ENCODE data around the gene PLAAT2.
A peak's percentile ranks its signal among the peaks of the same experiment; 100 is the strongest.
"Not testable (repeated sequence)": the region's sequence is repeated elsewhere in the genome, so short reads cannot be mapped to it uniquely, and the experiment has no call there.

The PLAAT2 gene

DNA sequence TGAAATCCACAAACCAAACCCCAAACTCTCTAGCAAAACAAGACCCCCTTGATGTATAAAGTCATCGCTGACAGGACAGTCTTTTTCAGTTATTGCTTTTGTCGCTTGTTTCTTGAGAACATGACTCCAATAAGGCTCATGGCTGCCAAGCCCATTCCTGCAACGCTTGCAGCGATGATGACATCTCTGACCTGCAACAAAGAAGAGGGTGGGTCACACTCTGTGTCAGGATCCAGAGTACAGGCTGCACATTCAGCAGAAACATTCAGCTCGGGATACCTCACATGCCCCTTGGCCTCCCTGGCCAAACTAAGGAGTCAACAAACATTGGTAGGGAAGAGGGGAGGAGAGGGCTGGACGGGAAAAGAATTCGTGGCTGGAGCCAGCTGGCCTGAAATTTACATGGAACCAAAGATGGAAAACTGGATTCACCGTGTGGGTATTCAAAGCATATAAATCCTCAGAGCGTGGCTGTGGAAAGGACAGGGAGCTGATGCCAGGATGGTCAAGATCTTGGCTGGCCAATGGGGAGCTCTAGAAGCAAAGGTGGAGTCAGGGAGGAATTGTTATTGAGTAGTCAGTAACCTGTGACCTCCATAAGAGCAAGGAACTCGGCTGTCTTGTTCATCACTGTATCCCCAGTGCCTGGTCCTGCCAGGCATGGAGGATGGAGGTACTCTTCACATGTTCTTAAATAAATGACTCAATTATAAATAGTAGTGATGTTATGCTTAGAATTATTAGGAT is 11.8 kb upstream of the PLAAT2 start:
- DNase-seq: no peak

DNA sequence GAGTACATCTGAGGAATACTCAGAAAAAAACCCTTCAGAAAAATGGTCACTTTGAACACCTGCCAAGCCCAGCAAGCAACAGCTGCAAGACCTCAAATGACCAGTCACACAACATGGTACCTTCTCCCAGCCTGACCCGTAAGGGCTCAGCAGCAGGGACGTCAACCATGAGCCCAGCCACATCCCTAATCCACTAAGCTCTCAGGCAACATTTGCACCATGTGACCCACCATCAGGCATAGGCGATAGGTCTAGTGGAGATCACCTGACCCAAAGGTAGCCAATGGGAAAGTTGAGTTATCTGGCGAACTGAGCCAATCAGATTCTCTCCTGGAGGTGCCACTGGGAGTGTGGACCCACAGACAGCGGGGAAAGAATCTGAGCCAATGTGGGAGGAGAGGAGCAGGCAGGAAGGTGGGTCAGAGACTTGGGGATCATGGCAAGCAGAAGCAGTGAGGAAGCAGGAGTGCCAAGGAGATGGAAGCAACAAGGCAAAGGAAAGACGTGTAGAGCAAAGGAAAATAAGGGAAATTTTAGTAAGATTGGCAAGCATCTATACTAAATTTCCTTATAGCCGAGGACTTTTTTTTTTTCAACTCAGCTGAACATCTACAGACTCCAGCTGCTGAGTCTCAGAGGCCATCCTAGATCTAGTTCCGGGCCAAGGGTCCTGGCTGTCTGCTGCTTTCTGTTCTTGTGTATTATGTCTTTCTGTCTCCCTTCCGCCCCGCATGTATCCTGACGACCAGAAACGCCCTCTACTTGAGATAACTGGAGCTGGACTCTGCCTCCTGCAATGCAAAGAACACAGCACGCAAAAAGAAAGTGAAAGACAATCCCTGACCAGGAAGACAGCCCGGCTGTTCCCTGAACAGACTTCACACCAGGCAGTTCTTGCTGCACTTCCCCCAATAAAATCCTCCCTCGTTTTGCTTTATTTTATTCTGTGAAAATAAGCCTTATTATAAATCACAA is 11.0 kb upstream of the PLAAT2 start:
- DNase-seq: peak; percentile 79 to 82

DNA sequence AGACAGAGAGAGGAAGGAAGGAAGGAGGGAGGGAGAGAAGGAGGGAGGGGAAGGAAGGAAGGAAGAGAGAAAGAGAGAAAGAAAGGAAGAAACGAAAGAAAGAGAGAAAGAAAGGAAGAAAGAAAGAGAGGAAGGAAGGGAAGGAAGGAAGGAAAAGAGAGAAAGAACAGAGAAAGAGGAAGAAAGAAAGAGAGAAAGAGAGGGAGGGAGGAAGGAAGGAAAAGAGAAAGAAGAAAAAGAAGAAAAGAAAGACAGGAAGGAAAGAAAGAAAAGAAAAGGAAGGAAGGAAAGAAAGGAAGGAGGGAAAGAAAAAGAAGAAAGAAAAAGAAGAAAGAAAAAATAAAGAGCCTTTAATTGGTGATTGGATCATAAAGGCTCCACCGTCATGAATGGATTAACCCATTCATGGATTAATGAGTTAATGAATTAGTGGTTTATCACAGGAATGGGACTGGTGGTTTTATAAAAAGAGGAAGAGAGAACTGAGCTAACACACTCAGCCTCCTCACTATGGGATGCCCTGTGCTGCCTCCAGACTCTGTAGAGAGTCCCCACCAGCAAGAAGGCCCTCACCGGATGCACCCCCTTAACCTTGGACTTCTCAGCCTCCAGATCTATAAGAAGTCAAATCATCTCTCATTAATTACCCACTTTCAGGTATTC is 9.0 kb upstream of the PLAAT2 start:
- peak; percentile 50 to 62 for DNase-seq

DNA sequence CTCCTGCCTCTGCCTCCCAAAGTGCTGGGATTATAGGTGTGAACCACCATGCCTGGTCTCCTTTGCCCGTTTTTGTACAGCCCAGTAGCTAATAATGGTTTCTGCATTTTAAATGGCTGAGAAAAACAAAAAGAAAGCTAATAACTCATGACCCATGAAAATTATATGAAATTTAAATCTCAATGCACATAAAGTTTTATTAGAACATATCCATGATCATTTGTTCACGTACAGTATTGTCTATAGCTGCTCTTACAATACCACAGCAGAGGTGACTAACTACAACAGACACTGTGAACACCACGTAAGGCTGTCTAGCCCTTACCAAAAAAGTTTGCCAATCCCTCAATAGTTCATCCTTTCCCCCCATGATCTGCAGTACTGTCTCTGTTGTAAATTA is 6.4 kb upstream of the PLAAT2 start:
- DNase-seq: no peak

- DNase-seq: no peak
Measured at GRCh38 chr11:63567044-63567840, 4.1 kb upstream of the PLAAT2 start.

DNA sequence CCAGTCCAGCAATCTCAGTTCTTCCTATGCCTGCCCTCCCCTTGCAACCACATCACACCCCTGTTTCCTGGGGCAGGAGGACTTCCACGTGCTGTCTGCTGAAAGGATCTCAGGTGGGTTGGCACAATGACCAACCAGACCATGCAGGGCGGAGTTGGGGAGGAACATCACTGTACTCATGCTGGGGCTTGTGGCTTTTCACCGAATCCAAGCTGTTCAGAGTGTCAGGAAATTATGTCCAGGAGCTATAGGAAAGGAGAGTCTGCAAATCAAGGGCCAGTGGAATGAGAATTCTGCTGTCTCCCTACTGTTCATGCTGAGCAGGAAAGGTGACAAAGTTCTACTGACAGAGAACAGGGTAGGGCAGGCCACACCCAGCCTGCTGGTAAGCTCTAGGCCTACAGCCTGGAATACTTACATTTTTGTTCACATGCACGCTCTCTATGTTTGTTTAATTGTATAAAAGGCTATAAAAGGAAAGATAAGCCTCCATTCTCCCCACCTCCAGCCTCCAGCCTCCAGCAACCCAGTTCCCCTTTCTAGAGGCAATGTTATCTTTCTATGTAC is 1.7 kb upstream of the PLAAT2 start:
- no peak for DNase-seq

GRCh38 chr11:63564056-63564774 is 1.0 kb upstream of the PLAAT2 start:
- no peak for DNase-seq

DNA sequence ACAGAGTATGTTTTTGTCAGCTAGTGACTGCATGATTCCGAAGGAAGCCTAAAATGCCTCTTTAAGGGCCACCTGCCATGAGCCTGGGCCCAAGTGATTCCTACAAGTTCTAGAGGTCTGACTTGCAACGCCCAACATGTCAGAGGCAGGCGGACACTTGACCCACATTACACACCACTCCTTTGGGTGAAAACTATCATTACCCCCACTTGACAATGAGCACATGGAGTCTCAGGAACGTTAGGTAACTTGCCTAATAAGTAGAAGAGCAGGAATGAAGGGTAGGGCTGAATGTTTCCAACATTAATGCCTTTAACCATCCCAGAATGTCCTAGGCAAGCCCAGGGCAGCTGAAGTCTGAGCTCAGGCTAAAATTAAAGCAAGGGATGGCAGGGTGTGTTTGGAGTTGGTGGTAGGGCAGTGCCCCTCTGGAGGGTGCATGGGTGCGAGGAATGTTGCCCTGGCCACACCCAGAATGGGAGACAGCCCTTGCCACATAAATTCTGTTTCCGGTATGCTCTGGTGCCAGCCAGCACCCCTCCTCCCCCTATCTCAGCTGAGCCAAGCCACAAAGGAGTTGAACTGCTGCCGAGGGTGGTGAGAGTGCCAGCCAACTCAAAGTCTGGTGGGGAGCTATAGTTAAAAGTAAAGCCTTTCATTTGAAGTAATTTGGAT is 2.5 kb downstream of the PLAAT2 start:
- DNase-seq: no peak

DNA sequence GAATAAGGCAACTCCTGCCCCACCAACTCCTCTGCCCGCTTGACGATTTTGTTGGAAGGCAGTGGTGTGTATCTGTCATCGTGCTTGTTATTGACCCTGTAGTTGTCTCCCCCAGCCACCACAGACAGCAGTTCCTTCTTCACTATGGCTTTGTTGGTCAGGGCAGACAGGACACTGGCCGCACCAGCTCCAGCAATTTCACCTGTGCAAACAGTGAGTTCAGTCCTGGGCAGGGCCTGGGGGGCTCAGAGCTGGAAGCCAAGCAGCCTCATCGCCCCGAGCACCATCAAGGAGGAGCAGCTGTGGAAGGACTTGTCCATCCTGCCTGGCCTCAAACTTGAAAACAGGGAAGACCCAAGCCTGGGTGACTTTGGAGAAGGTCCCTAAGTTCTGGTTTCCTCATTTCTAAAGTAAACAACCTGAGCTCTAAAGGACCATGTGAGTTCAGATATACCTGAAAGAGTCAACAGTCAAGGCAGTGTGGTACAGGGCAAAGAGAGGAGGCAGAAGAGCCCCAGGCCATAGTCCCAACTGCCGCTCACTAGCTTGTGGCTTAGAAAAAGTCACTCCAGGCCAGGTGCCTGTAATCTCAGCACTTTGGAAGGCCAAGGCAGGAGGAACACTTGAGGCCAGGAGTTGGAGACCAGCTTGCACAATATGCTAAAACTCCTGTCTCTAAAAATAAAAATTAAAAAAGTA is 4.6 kb downstream of the PLAAT2 start:
- no peak for DNase-seq

- DNase-seq: no peak
Measured at GRCh38 chr11:63557570-63557969, 5.6 kb downstream of the PLAAT2 start.

DNA sequence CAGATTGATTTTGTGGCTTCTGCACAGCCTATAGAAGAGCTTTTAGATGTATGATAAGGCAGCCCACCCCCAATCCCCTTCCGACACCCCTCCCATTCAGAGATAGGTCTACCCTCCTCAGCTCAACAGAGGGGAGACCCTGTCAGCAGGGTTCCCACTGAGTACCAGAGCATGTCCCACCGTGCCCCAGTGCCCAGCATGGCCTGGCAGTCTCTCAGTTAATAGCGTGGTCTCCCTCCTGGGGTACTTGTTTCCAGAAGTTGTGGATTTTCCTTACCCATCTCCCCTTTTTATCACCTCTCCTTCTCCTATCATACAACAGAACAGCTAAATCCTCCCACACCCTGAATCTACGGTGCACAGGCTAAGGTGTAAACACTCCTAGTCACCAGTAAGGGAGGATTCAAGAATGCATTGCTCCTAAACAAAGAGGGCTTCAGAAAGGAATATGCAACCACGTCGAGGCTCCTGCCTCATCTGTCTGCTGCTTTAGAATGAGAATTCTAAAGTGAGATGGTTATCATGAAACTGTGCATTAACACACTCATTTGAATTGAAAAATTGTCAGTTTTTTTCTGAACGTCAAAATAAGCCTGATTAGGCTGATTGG is 6.7 kb downstream of the PLAAT2 start:
- DNase-seq: no peak

GRCh38 chr11:63554877-63555223 is 8.3 kb downstream of the PLAAT2 start:
- DNase-seq: no peak

- DNase-seq: peak; percentile 74 to 87
Measured at GRCh38 chr11:63553759-63554158, 9.4 kb downstream of the PLAAT2 start.

- no peak for DNase-seq
Measured at GRCh38 chr11:63552921-63553320, 10.3 kb downstream of the PLAAT2 start.

GRCh38 chr11:63551889-63552266 is 11.3 kb downstream of the PLAAT2 start:
- no peak for DNase-seq

GRCh38 chr11:63551091-63551888 is 11.9 kb downstream of the PLAAT2 start:
- no peak for DNase-seq

- DNase-seq: not testable (repeated sequence)
Measured at GRCh38 chr11:63550156-63550700, 13.0 kb downstream of the PLAAT2 start.

GRCh38 chr11:63549411-63549810 is 13.8 kb downstream of the PLAAT2 start:
- no peak for DNase-seq

GRCh38 chr11:63548178-63548577 is 15.0 kb downstream of the PLAAT2 start:
- no peak for DNase-seq
